H1 (cell line): Measurements from ENCODE around the gene FUBP3.

Experiments
- CREB1 ChIP-seq: IDR thresholded peaks from 2 replicates; pipeline ENCODE4 v1.6.1; 2012; ENCODE audit warnings: inconsistent platforms
- EGR1 ChIP-seq: IDR thresholded peaks from 2 replicates; pipeline ENCODE4 v1.6.1; 2011; ENCODE audit warnings: low read depth, low read length, borderline replicate concordance
- SAP30 ChIP-seq: fragments of 300-600 bp; sonication (generic); IDR thresholded peaks from 2 replicates; pipeline ENCODE4 v1.7.1; 2012; ENCODE audit warnings: low read length, moderate library complexity, mild to moderate bottlenecking, inconsistent platforms; ENCODE audit not compliant: insufficient read depth, insufficient replicate concordance
- SRF ChIP-seq: IDR thresholded peaks from 2 replicates; pipeline ENCODE4 v1.6.1; 2011; ENCODE audit warnings: mild to moderate bottlenecking, low read depth, low read length, moderate library complexity
- YY1 ChIP-seq: IDR thresholded peaks from 2 replicates; pipeline ENCODE4 v1.6.1; 2011; ENCODE audit warnings: low read depth, mild to moderate bottlenecking, low read length
- TF ChIP-seq, protein P1 (sequence below), 3 experiments: IDR thresholded peaks; 1 replicate in 2 of 3; 2 replicates in 1 of 3; pipeline versions ENCODE4 v1.5.1 to v1.6.1; 2011; ENCODE audit warnings: low read length in 3 of 3, mild to moderate bottlenecking in 3 of 3, inconsistent platforms in 2 of 3, low read depth in 1 of 3, moderate library complexity in 1 of 3; ENCODE audit not compliant: insufficient read depth in 1 of 3; ENCODE audit errors: control extremely low read depth in 1 of 3
- TF ChIP-seq, protein P2 (sequence below): IDR thresholded peaks from 2 replicates; pipeline ENCODE4 v1.6.1; 2012; ENCODE audit warnings: low read length, inconsistent platforms
- TF ChIP-seq, protein P3 (sequence below): IDR thresholded peaks from 2 replicates; pipeline ENCODE4 v1.6.1; 2011; ENCODE audit warnings: low read length, improper control_type of control experiment

DNA sequence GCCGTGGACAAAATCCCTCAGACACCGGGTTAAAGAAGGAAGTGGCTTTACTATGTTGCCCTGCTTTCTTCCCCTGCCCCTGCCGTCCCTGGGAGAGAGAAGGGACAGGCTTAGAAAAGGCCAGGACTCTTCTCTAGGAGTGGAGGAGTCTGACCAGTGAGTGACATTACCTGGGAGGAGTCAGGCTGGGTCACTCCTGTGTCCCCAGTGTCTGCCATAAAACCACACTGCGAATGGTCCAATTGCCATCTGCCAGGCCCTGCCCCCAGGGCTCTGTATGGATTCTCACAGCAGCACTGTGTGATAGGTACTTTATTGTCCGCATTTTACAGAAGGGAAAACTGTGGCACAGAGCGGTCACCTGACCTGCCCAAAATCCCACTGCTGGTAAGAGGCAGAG is 31.3 kb upstream of the FUBP3 start:
- TF ChIP-seq, protein P1, sequence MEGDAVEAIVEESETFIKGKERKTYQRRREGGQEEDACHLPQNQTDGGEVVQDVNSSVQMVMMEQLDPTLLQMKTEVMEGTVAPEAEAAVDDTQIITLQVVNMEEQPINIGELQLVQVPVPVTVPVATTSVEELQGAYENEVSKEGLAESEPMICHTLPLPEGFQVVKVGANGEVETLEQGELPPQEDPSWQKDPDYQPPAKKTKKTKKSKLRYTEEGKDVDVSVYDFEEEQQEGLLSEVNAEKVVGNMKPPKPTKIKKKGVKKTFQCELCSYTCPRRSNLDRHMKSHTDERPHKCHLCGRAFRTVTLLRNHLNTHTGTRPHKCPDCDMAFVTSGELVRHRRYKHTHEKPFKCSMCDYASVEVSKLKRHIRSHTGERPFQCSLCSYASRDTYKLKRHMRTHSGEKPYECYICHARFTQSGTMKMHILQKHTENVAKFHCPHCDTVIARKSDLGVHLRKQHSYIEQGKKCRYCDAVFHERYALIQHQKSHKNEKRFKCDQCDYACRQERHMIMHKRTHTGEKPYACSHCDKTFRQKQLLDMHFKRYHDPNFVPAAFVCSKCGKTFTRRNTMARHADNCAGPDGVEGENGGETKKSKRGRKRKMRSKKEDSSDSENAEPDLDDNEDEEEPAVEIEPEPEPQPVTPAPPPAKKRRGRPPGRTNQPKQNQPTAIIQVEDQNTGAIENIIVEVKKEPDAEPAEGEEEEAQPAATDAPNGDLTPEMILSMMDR (IDR thresholded peaks at IDR 0.05; ENCODE audit: control extremely low read depth in 1 of 3, insufficient read depth in 1 of 3, low read depth in 1 of 3, low read length in 3 of 3): no peak
- no peak for TF ChIP-seq CREB1
- TF ChIP-seq, protein P2, sequence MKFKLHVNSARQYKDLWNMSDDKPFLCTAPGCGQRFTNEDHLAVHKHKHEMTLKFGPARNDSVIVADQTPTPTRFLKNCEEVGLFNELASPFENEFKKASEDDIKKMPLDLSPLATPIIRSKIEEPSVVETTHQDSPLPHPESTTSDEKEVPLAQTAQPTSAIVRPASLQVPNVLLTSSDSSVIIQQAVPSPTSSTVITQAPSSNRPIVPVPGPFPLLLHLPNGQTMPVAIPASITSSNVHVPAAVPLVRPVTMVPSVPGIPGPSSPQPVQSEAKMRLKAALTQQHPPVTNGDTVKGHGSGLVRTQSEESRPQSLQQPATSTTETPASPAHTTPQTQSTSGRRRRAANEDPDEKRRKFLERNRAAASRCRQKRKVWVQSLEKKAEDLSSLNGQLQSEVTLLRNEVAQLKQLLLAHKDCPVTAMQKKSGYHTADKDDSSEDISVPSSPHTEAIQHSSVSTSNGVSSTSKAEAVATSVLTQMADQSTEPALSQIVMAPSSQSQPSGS: no peak
- no peak for TF ChIP-seq SAP30
- TF ChIP-seq YY1: no peak
- TF ChIP-seq, protein P3, sequence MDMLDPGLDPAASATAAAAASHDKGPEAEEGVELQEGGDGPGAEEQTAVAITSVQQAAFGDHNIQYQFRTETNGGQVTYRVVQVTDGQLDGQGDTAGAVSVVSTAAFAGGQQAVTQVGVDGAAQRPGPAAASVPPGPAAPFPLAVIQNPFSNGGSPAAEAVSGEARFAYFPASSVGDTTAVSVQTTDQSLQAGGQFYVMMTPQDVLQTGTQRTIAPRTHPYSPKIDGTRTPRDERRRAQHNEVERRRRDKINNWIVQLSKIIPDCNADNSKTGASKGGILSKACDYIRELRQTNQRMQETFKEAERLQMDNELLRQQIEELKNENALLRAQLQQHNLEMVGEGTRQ: no peak
- no peak for TF ChIP-seq SRF
- no peak for TF ChIP-seq EGR1
